ENCODE data around the gene HPS4.

DNA sequence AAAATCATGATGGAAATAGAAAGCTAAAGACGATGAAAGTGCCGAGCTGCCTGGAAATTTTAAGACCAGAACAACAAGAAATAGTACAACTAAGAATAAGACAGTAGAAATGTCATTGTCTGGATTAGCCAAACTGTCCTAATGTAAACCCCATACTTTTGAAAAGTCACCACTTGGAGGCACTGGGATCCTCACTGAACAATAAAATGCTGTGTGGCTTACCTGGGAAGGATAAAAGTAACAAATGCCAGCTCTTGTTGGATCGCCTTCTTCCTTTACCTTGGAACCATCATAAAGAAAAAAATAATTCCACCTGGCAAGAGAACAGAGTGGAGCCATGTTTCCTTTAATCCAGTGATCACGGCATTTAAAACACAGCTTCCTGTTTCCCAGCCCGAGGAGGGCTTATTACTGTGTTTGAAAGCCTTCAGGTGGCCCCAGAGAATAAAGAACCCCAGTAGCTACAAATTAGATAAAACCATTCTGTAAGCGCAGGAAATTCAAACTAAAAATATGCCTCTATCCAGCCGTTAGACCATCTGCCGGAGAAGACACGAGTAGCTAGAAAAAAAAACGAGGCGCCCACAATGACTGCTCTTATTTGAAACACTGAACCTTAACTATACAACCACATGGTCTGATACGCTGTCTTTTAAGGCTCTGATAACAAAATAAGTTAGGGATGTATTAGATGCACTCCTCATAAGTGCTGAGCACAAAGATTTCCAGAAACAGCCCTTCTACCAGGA lies 4.4 kb downstream of the HPS4 start:
- TF ChIP-seq, protein P1, sequence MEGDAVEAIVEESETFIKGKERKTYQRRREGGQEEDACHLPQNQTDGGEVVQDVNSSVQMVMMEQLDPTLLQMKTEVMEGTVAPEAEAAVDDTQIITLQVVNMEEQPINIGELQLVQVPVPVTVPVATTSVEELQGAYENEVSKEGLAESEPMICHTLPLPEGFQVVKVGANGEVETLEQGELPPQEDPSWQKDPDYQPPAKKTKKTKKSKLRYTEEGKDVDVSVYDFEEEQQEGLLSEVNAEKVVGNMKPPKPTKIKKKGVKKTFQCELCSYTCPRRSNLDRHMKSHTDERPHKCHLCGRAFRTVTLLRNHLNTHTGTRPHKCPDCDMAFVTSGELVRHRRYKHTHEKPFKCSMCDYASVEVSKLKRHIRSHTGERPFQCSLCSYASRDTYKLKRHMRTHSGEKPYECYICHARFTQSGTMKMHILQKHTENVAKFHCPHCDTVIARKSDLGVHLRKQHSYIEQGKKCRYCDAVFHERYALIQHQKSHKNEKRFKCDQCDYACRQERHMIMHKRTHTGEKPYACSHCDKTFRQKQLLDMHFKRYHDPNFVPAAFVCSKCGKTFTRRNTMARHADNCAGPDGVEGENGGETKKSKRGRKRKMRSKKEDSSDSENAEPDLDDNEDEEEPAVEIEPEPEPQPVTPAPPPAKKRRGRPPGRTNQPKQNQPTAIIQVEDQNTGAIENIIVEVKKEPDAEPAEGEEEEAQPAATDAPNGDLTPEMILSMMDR (IDR thresholded peaks at IDR 0.05 in 2 of 3, conservative IDR thresholded peaks at IDR 0.05 in 1 of 3; ENCODE audit: borderline replicate concordance in 1 of 3, insufficient read depth in 1 of 3, low read depth in 2 of 3, low read length in 2 of 3) = no peak
- TF ChIP-seq ATF3 (IDR thresholded peaks at IDR 0.05) (no peak), ELF1 (IDR thresholded peaks at IDR 0.05; ENCODE audit: borderline replicate concordance, low read depth) (no peak), REST (IDR thresholded peaks at IDR 0.05; ENCODE audit: low read depth) (no peak), ZFX (IDR thresholded peaks at IDR 0.05) (no peak), JUND (IDR thresholded peaks at IDR 0.05) (no peak), POLR2A (IDR thresholded peaks at IDR 0.05; ENCODE audit: borderline replicate concordance, extremely low read depth, insufficient read depth, insufficient read length) (no peak), POLR2AphosphoS5 (IDR thresholded peaks at IDR 0.05; ENCODE audit: low read depth, low read length) (no peak), ZNF274 (IDR thresholded peaks at IDR 0.05; ENCODE audit: low read depth, low read length) (no peak), EZH2phosphoT487 (IDR thresholded peaks at IDR 0.05; ENCODE audit: borderline replicate concordance) (no peak), MAX (IDR thresholded peaks at IDR 0.05) (no peak), TCF7L2 (IDR thresholded peaks at IDR 0.05; ENCODE audit: borderline replicate concordance, extremely low read depth, insufficient read depth, insufficient read length) (no peak), EZH2 (IDR thresholded peaks at IDR 0.05) (no peak)
